GM18508 (cell line): ENCODE results near the gene PRSS1.
"Not testable (repeated sequence)": the region's sequence is repeated elsewhere in the genome, so short reads cannot be mapped to it uniquely, and the experiment has no call there.

Source experiments
- ATAC-seq: cut with Tn5 transposase; IDR thresholded peaks from one replicate; pipeline ENCODE4 v1.9.1; 2021; ENCODE audit warnings: moderate number of reproducible peaks; ENCODE audit not compliant: insufficient read depth, unreplicated experiment

The PRSS1 gene

DNA sequence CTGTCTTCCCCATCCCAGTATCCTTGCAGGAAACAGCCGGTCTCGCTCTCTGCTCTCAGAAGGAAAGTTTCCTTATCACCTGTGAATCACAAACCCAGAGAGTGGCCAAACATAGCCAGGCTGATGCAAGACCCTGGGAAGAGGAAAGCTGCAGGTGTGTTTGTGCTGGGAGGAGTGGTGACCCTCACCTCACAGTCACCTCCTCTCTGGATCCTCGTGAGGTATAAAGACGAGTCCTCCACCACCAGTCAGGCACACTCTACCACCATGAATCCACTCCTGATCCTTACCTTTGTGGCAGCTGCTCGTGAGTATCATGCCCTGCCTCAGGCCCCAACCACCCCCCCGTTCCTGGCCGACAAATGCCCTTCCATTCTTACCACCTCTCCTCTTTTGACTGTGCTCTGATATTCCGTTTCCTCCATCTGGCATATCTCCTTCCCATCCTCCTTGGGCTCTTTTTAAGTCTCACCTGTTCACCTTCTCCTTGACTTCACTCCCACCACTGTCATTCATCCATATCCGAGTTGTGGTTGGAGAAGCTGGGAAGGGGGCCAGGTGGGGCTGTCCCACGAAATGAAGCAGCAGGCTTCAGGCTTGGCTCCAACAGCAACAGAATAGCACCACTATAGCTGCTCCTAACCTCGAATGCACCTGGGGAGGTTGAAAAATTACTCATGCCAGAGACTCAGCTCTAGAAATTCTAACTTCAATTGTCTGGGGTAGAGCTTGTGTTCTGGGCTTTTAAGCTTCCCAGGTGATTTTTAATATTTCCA lies at the start of gene PRSS1:
TSS of gene PRSS1 (plus strand) at position 255 of the 776 bp plus-strand sequence. CDS start at position 268, 13 bp downstream.
- ATAC-seq = no peak

DNA sequence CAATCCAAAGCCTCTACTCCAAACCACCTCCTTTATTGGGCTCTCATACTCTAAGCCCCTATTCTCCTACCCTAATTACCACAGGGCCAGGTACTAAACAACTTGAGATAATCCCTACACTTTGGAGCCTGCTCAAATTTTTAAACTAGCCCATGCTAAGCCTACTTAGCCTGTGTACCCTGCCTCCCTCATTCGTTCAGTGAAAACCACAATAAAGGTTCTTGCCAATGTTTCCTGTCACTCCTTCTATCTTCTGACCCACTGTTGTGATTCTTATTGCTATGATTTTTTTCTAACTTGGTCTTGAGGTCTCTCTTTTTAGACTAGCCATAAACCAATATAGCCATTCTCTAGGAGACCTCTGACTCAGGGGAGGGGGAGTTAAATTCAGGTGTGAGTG lies 48.3 kb upstream of the PRSS1 start:
- ATAC-seq = not testable (repeated sequence)

DNA sequence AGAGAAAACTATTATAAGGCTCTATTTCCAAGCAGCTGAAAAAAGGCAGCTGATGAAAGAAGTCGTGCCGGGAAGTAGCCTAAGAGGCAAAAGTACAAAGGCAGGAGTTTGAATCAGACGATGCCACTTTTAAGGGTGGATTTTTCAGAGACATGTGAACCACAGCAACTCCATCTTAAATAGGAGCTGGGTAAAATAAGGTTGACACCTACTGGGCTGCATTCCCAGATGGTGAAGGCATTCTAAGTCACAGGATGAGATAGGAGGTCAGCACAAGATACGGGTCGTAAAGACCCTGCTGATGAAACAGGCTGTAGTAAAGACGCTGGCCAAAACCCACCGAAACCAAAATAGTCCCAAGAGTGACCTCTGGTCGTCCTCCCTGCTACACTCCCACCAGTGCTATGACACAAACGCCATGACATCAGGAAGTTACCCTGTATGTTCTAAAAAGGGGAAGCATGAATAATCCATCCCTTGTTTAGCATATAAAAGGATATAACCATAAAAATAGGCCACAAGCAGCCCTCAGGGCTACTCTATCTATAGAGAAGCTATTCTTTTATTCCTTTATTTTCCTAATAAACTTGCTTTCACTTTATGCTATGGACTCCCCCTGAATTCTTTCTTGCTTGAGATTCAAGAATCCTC lies 45.5 kb upstream of the PRSS1 start:
- no peak for ATAC-seq

DNA sequence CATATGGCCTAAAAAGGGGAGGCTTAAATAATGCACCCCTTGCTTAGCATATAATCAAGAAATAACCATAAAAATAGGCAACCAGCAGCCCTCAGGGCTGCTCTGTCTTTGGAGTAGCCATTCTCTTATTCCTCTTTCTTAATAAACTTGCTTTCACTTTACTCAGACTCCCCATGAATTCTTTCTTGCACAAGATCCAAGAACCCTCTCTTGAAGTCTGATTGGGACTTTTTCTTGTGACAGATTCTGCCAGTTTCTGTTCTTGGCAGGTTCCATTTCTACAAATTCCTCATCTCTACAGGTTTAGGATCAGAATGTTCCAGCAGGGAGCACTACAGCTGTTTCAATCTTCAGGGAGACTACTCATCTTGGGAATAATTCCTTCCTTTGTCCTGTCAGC lies 40.5 kb upstream of the PRSS1 start:
- ATAC-seq = not testable (repeated sequence)

DNA sequence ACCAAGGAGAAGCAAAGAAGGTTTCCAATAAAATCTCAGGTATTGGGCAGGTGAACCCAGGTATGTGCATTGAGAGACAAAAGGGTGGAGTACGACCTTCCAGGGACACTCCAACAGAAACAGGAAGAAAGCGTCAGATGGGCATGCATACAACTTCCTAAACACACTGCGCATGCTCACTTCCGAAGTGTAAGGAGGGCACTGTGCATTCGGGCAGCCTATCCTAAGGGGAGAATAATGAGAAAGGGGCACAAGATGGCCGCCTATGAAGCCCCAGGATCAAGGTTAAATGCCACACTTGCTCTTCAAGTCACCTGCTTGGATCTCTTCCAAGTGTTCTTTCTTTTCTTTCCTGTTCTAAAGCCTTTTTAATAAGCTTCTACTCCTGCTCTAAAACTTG lies 39.4 kb upstream of the PRSS1 start:
- no peak for ATAC-seq

DNA sequence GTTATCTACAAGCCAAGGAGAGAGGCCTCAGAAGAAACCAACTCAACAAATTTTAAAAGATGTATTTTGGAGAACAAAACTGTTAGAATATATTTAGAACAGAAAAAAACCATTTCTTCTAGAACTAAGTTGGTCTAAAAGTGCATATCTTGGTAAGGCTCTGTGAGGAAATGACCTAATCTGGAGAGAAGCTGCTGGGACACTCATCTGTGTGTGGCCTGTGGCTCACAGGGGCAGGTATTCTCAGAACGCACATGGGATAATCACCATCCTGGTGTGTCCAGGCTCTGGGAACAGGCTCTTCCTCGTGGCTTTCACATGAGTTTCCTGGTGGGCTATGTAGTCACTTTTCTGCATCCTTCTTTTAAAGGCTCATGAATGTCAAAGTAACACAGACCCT lies 38.1 kb upstream of the PRSS1 start:
- no peak for ATAC-seq

DNA sequence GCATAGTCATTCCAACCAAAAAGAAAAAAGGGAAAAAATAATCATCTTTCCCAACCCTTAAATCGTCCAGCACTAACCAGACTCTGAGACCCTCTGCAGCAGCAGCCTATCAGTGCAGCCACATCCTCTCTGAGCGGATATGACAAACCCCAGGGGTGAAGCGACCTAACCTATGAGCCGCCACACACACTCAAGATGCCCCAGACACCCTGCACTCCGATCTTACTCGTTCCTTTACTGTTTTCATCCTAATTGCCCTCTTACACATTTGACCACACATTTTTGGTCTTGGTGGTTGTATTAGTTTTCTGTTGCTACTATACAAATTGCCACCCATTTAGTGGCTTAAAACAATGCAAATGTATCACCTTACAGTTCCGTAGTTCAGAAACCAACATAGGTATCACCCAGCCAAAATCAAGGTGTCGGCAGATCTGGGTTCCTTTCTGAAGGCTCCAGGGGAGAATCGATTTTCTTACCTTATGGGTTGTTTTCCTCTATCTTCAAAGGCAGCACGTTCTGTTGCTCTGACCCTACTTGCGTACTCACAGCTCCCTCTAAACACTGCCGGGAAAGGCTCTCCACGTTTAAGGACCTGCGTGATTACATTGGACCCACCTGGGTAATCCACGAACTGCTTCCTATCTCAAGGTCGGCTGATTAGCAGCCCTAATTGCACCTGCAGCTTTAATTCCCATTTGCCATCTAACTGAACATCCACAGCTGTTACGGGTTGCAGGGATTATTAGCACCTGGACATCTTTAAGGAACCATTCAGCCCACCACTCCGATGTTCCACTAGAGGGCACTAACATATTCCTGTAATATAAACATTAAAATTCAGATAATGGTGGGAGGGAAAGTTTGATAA lies 37.3 kb upstream of the PRSS1 start:
- no peak for ATAC-seq

DNA sequence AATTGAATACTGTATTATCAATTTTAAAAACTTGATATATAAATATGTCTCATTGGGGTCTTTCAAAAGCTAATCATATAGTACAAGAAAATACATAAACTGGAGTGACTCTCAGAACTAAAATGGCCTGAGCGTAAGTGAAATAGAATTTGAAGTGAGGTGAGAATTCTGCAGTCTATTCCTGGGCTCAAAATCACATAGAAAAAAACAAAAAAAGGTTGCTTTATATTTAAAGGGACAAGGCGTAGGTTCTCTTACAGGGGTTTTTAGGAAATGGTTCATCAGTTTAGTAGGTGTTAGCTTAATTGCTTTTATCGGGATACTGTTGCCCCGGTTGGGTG lies 36.7 kb upstream of the PRSS1 start:
- no peak for ATAC-seq

DNA sequence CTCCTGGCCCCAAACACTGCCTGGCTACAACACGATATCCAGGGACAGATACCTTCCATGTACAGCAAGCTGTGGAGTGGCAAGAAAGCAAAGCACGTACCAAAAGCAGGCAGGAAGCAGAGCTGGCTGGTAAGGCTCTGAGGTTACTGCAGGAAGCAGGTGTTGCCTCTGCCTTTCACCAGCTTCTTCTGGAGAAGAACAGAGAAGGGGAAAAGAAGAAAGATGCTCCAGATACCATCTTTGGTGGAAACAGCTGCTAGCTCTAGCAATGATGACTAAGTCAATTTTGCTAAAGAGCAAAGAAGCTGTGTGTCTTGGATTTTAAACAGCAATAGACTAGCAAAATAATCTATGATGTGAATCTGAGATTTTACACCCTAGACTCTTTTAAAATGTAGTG lies 34.9 kb upstream of the PRSS1 start:
- ATAC-seq = no peak

DNA sequence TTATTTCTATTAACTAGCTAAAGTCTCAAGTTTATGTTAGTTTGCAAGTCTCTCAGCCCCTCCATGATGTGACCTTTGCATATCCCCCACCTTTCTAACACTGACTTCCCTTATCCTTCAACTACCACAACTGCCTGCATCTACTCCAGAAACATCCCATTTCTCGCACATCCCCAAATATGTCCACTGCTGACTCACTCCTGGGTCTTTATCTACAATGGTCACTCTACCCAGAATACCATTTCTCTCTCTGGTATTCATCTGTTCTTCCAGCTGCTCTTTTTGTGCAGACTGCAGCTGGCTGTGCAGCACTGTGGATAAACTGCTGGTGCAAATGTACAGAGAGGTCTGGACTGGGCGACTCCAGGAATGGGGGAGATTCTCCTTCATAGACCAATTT lies 32.7 kb upstream of the PRSS1 start:
- no peak for ATAC-seq

DNA sequence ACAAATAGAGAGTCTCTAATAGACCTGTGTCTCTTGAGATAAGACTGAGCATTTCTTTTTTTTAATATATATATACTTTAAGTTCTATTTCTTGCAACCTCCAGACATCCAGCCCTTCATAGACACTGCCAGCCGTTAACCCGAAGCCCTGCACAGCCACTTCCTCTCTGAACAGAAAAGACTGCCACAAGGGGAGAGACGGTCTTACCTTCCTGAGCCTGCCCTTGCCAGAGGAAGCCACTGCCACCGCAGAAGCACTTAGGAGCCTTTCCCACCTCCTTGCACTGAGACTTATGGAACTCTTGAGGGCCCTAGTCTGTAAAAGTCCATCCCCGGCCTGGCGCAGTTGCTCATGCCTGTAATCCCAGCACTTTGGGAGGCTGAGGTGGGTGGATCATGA lies 31.8 kb upstream of the PRSS1 start:
- ATAC-seq = no peak

DNA sequence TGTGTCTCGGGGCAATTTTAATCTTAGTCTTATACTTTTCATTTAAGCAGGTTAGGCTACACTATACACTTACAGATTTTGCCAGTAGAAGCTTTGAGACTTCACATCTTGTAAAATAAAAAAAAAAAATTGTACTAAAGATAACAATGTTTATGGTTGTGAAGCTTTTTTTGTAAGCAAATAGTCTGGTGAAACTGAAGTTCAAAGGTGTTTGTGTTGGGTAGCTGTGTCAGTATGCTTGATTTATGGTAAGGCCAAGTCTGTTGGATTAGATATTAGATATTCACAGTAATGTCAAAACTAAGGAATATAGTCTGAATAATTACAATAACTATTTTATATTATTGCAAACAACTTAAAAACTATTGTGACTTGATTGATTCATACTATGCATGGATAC lies 31.0 kb upstream of the PRSS1 start:
- ATAC-seq = no peak

DNA sequence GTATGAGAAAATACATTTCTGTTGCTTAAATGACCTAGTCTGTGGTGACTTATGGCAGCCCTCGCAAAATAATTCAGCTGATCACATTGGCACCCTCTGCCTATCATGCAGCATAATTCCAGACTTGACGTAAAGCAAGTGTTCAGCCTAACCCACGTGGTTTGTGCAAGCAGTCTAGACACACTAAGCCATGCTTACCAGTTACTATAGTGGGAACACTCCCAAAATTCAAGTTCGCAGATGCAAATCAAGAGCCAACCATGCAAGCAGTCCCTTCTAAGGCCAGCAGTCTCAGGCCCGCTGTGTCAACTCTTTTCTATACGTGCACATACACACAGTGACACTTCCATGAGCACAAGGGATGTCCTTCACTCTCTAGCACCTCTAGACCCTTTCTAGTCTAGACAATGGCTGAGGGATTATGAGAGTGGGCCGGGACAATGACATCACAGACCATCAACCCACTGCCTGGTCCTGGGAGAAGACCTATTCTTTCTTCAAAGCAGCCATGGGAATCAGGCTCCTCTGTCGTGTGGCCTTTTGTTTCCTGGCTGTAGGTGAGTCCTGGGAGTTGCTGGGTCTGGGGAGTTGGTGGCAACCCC lies 29.0 kb upstream of the PRSS1 start:
- no peak for ATAC-seq

DNA sequence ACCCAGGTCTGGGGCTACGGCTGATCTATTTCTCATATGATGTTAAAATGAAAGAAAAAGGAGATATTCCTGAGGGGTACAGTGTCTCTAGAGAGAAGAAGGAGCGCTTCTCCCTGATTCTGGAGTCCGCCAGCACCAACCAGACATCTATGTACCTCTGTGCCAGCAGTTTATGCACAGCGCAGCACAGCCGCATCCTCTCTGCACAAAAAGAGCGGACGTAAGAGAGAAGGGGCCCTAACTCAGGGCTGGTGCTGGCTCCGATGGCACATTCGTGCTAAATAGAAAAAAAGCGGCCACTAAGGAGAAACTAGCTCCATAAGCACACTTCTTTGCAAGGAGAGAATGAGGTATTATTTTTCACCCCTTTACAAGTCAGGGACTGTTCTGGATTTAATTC lies 28.3 kb upstream of the PRSS1 start:
- ATAC-seq = no peak

DNA sequence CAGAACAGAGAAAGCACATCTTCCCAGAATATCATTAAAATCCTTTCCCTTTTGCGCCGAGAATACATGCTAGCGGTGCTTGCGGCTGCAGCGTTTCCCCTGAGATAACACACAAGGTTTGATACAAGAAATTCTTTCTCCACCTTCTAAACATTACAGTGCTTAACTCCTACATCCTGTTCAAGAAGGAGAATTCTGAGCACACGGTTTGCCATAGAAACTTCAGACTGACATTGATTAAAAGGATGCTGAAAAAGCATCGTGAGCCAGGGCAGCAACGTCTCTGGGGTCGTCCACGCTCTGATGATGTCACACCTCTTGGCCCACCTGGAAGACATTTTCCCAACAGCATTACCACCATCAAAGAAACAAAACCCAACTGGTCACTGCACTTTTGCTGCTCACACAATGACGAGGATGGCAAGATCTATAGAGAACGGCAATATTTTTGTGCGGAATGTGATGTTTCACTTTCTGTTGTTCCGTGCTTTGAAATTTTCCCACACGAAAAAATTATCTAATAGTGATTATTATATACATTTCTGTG lies 27.0 kb upstream of the PRSS1 start:
- no peak for ATAC-seq

DNA sequence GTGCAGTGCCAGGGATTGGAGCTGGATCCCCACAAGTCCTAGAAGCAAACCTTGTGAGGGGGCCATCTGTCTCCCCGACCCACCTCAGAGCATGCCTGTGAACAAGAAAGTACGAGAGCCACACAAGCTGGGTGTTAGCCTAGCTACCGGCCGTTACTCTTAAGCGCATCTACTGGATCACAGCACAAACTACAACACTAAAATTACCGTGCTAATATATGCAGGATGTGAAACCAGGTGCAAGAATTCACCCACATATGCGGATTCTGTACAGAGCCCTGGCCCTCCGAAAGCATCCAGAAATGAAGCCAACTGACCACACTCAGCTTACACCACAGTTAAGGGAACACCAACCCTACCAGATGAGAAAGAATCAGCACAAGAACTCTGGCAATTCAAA lies 16.0 kb upstream of the PRSS1 start:
- ATAC-seq = no peak

DNA sequence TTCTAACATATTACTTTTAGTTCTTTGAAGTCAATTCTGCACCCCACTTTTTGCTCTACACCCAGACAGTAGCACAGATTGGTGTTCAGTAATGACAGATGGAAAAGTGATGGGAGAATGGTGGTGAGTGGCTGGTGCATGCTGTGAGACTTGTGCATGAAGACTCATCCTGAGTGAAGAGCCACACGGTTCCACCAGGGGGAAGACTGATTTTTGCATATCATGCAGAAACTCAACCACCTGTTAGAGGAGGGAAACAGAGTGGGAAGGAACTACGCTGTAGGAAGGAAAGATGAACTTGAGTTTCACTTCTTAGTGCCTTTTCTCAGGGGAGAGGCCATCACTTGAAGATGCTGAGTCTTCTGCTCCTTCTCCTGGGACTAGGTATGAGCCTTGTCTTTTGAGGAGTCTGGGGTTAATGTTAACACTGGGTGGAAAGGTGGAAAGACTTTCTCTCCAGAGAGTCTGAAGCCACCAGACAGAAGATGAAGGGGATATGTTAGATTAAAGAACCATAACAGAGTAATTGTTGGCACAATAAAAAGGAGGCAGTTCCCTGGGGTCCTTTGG lies 9.3 kb upstream of the PRSS1 start:
- peak; percentile 88 for ATAC-seq

DNA sequence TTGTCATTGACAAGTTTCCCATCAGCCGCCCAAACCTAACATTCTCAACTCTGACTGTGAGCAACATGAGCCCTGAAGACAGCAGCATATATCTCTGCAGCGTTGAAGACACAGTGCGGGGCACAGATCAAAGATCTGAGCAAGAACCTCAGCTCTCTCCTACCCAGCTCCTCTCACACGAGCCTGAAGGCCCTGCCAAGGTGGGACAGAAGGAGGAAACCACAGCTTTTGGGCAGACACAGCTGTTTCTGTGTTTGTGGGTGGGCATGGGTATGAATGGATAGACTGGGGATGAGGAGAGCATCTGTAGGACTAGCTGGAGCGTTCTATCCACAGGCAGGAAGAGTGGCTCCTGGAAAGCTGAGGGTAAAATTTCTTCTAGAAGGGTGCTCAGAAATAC lies 8.5 kb upstream of the PRSS1 start:
- no peak for ATAC-seq

DNA sequence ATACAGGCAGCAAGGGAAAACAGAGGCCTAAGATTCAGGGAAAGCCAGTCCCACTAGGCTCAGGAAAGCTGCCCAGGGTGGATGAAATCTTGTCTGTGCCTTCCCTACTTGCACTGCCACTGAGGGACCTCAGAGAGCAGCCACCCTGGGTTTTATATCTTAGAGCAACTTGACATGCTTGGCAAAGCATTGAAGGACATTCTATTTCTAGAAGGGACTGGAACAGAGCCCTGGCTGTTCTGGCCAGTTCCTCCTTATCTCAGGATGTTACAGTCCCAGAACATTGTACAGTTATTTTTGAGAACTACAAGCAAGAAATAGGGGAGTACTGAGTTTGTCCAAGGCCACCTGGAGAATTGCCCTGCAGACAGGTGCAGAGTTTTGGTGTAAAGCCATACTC lies 7.3 kb upstream of the PRSS1 start:
- ATAC-seq = not testable (repeated sequence)

DNA sequence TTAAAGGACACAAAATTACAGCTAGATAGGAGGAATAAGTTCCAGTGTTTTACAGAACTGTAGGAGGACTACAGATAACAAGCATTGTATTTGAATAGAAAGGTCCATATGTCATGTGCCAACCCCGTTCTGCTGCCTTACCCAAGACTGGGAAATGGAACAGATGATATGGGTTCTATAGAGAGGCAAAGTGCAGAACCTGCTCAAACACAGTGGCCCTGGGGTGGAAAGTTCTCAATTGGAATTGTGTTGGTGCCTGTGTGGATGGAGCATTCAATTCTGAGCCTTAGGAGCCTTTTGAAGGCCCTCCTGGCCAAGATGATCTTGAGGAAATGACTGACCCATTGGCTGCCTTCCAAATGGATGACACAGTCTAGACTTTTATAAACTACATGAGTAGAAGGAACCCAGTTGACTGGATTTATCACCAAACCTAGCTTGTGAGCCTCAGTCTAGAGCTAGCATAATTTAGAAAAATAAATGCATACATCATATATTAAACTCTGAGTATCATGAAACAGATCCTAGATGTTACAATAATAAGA lies 4.1 kb upstream of the PRSS1 start:
- no peak for ATAC-seq
